Measurements from ENCODE around the gene ZNF408. TPM values are rescaled to one million over a fixed set of nuclear protein-coding genes. Genes with fewer than 3 reads are reported as not detected.

The ZNF408 gene
- total and polyA plus RNA-seq, 2 experiments from 2014 or later: 6.1 to 17.2 TPM

DNA sequence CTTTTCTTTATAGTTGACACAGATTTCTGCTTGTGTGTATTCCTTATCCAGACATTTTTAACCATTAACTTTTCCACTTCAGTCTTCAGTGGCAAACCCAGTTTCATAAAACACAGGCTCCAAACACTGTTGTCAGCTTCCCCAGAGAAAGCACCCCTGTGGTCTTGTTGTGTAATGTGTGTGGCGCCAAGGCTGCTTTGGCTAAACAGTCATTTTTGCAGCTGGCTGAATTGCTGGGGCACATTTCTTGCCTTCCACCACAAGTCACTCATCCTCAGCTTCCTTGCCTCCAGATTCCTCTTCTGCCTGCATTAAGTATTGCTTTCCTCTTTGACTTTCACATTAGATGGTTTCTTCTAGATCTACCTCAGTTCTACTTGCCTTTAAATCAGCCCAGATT is 40.9 kb upstream of the ZNF408 start:
- DNase-seq (ENCODE audit: low spot score): no peak
- TF ChIP-seq EZH2 (IDR thresholded peaks at IDR 0.05; ENCODE audit: low read depth, unreplicated experiment) (no peak), JUNB (IDR thresholded peaks at IDR 0.05; ENCODE audit: unreplicated experiment) (no peak), CREB1 (CRISPR knock-in tag; IDR thresholded peaks at IDR 0.05; ENCODE audit: low read depth) (no peak), ZNF114 (CRISPR knock-in tag; IDR thresholded peaks at IDR 0.05) (no peak), STAT1 (IDR thresholded peaks at IDR 0.05; ENCODE audit: unreplicated experiment) (no peak), EZH2phosphoT487 (IDR thresholded peaks at IDR 0.05; ENCODE audit: unreplicated experiment) (no peak), ZNF331 (CRISPR knock-in tag; IDR thresholded peaks at IDR 0.05; ENCODE audit: low read depth) (no peak), NANOG (IDR thresholded peaks at IDR 0.05; ENCODE audit: borderline replicate concordance) (no peak), POLR2AphosphoS5 (IDR thresholded peaks at IDR 0.05; ENCODE audit: low read depth) (no peak)
- TF ChIP-seq, protein P1, sequence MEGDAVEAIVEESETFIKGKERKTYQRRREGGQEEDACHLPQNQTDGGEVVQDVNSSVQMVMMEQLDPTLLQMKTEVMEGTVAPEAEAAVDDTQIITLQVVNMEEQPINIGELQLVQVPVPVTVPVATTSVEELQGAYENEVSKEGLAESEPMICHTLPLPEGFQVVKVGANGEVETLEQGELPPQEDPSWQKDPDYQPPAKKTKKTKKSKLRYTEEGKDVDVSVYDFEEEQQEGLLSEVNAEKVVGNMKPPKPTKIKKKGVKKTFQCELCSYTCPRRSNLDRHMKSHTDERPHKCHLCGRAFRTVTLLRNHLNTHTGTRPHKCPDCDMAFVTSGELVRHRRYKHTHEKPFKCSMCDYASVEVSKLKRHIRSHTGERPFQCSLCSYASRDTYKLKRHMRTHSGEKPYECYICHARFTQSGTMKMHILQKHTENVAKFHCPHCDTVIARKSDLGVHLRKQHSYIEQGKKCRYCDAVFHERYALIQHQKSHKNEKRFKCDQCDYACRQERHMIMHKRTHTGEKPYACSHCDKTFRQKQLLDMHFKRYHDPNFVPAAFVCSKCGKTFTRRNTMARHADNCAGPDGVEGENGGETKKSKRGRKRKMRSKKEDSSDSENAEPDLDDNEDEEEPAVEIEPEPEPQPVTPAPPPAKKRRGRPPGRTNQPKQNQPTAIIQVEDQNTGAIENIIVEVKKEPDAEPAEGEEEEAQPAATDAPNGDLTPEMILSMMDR (conservative IDR thresholded peaks at IDR 0.05; ENCODE audit: low read depth in 2 of 2): no peak
- TF ChIP-seq, protein P2, sequence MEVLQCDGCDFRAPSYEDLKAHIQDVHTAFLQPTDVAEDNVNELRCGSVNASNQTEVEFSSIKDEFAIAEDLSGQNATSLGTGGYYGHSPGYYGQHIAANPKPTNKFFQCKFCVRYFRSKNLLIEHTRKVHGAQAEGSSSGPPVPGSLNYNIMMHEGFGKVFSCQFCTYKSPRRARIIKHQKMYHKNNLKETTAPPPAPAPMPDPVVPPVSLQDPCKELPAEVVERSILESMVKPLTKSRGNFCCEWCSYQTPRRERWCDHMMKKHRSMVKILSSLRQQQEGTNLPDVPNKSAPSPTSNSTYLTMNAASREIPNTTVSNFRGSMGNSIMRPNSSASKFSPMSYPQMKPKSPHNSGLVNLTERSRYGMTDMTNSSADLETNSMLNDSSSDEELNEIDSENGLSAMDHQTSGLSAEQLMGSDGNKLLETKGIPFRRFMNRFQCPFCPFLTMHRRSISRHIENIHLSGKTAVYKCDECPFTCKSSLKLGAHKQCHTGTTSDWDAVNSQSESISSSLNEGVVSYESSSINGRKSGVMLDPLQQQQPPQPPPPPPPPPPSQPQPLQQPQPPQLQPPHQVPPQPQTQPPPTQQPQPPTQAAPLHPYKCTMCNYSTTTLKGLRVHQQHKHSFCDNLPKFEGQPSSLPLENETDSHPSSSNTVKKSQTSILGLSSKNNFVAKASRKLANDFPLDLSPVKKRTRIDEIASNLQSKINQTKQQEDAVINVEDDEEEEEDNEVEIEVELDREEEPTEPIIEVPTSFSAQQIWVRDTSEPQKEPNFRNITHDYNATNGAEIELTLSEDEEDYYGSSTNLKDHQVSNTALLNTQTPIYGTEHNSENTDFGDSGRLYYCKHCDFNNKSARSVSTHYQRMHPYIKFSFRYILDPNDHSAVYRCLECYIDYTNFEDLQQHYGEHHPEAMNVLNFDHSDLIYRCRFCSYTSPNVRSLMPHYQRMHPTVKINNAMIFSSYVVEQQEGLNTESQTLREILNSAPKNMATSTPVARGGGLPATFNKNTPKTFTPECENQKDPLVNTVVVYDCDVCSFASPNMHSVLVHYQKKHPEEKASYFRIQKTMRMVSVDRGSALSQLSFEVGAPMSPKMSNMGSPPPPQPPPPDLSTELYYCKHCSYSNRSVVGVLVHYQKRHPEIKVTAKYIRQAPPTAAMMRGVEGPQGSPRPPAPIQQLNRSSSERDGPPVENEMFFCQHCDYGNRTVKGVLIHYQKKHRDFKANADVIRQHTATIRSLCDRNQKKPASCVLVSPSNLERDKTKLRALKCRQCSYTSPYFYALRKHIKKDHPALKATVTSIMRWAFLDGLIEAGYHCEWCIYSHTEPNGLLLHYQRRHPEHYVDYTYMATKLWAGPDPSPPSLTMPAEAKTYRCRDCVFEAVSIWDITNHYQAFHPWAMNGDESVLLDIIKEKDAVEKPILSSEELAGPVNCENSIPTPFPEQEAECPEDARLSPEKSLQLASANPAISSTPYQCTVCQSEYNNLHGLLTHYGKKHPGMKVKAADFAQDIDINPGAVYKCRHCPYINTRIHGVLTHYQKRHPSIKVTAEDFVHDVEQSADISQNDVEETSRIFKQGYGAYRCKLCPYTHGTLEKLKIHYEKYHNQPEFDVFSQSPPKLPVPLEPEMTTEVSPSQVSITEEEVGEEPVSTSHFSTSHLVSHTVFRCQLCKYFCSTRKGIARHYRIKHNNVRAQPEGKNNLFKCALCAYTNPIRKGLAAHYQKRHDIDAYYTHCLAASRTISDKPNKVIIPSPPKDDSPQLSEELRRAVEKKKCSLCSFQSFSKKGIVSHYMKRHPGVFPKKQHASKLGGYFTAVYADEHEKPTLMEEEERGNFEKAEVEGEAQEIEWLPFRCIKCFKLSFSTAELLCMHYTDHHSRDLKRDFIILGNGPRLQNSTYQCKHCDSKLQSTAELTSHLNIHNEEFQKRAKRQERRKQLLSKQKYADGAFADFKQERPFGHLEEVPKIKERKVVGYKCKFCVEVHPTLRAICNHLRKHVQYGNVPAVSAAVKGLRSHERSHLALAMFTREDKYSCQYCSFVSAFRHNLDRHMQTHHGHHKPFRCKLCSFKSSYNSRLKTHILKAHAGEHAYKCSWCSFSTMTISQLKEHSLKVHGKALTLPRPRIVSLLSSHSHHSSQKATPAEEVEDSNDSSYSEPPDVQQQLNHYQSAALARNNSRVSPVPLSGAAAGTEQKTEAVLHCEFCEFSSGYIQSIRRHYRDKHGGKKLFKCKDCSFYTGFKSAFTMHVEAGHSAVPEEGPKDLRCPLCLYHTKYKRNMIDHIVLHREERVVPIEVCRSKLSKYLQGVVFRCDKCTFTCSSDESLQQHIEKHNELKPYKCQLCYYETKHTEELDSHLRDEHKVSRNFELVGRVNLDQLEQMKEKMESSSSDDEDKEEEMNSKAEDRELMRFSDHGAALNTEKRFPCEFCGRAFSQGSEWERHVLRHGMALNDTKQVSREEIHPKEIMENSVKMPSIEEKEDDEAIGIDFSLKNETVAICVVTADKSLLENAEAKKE (CRISPR knock-in tag; IDR thresholded peaks at IDR 0.05): no peak
- TF ChIP-seq, protein P3, sequence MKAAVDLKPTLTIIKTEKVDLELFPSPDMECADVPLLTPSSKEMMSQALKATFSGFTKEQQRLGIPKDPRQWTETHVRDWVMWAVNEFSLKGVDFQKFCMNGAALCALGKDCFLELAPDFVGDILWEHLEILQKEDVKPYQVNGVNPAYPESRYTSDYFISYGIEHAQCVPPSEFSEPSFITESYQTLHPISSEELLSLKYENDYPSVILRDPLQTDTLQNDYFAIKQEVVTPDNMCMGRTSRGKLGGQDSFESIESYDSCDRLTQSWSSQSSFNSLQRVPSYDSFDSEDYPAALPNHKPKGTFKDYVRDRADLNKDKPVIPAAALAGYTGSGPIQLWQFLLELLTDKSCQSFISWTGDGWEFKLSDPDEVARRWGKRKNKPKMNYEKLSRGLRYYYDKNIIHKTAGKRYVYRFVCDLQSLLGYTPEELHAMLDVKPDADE (IDR thresholded peaks at IDR 0.05): no peak
- TF ChIP-seq, protein P4, sequence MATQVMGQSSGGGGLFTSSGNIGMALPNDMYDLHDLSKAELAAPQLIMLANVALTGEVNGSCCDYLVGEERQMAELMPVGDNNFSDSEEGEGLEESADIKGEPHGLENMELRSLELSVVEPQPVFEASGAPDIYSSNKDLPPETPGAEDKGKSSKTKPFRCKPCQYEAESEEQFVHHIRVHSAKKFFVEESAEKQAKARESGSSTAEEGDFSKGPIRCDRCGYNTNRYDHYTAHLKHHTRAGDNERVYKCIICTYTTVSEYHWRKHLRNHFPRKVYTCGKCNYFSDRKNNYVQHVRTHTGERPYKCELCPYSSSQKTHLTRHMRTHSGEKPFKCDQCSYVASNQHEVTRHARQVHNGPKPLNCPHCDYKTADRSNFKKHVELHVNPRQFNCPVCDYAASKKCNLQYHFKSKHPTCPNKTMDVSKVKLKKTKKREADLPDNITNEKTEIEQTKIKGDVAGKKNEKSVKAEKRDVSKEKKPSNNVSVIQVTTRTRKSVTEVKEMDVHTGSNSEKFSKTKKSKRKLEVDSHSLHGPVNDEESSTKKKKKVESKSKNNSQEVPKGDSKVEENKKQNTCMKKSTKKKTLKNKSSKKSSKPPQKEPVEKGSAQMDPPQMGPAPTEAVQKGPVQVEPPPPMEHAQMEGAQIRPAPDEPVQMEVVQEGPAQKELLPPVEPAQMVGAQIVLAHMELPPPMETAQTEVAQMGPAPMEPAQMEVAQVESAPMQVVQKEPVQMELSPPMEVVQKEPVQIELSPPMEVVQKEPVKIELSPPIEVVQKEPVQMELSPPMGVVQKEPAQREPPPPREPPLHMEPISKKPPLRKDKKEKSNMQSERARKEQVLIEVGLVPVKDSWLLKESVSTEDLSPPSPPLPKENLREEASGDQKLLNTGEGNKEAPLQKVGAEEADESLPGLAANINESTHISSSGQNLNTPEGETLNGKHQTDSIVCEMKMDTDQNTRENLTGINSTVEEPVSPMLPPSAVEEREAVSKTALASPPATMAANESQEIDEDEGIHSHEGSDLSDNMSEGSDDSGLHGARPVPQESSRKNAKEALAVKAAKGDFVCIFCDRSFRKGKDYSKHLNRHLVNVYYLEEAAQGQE (IDR thresholded peaks at IDR 0.05; ENCODE audit: unreplicated experiment): no peak
- Mint-ChIP-seq H3K4me3 (no peak overlapping the region), H3K27ac (no peak overlapping the region), H3K36me3 (ENCODE audit: low read depth) (peaks cover 53% of the 10 kb centered on the region), H3K27me3 (ENCODE audit: insufficient read depth, low read depth, poor library complexity) (no peaks in the 10 kb centered on the region), H3K4me1 (no peaks in the 10 kb centered on the region), H3K9me3 (no peaks in the 10 kb centered on the region)
- H3K4me3 ChIP-seq: no peak overlapping the region
- H3F3A ChIP-seq (replicated peaks; ENCODE audit: low read depth): 0 out of 2 replicates have a peak, but pooled peaks cover 4% of the 10 kb centered on the region
- no peaks in the 10 kb centered on the region for H3K9me2 ChIP-seq (ENCODE audit: insufficient read depth)
- H3K27me3 ChIP-seq (ENCODE audit: insufficient read depth): no peaks in the 10 kb centered on the region
- H2AFZ ChIP-seq: no peak overlapping the region
- no peak overlapping the region for H3K4me2 ChIP-seq
- H3K79me2 ChIP-seq (replicated peaks; ENCODE audit: insufficient read depth): no peaks in the 10 kb centered on the region
- H3K4me1 ChIP-seq (ENCODE audit: insufficient read depth): no peaks in the 10 kb centered on the region
- H3K27ac ChIP-seq (ENCODE audit: low read depth): no peak overlapping the region
- H4K20me1 ChIP-seq (replicated peaks; ENCODE audit: insufficient read depth): no peaks in the 10 kb centered on the region; the same call in 1 of the 2 replicates
- ATAC-seq: no peak
- peaks cover 37% of the 10 kb centered on the region for H3K36me3 ChIP-seq (ENCODE audit: insufficient read depth)

All from GM23338 (cell line).